Measurements from ENCODE around the gene TTC7B.

Gene TTC7B

DNA sequence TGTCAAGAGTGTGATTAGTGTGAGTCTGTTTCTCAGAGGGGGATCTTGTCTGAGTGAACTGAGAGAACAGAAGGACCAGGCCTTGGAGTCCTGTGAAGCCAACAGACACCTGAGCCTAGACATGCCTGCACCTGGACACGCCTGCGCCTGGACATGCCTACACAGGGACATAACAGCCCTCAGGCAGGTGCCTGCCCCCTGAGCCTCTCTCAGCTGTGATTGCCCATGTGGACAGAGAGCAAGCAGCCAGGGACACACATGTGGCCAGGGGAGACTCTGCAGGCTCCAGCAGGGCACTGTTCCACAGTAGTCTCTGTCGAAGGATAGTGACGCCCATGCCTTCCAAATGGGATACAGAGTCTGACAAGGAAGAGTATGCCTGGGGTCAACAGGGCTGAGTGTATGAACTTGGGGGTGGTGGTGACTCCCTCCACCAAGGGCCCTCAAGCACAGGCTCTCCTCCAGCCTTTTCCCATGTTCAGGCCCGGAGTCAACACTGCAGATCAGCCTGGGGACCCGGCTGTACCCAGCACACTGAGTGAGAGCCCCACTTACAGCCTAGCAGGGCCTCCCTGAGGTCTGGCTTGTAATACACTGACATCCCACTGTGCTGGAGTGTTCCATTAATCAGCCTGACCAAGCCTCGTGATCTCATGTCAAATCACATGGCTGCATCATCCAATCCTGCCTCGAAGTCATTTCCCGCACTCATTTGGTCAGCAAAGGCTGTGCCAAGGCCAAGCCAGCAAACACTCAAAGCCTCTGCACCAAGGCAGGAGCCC lies 246.4 kb downstream of the TTC7B start:
- DNase-seq: no peak

DNA sequence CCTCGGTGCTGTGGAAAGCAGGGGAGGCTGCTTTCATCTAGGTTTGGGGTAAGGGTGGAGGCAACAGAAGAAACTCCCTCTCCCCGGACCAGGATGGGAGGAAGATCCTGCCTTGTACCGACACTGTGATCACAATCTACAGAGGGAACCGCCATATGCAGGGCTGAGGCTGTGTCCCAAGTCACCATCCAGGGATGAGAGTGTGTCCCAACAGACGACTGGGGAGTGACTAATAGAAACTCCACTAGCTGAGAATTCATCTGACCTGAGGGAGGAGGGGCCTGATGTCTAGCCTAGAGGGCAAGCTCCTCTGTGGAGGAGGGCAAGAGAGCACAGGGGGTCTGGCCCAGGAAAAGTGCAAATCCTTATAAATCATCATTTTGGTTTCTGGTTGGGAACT lies 247.0 kb downstream of the TTC7B start:
- DNase-seq: no peak

DNA sequence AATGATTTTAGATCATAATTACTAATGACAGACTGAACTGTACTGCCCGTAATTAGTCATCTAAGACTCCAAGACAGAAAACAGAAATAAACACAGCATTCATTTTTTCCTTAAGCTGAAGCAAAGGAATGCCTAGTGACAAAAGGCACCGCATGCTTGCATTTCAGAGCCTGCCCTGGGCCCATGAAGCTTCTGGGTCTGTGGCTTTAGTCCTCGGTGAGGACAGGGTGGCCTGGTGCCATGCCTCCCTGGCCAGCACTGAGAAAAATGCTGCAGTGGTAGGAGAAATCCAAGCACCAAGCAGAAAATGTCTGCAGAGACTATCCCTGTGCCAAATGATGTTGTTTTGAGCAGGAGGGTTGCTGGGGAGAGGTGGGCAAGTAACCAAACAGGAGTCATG lies 247.8 kb downstream of the TTC7B start:
- no peak for DNase-seq

DNA sequence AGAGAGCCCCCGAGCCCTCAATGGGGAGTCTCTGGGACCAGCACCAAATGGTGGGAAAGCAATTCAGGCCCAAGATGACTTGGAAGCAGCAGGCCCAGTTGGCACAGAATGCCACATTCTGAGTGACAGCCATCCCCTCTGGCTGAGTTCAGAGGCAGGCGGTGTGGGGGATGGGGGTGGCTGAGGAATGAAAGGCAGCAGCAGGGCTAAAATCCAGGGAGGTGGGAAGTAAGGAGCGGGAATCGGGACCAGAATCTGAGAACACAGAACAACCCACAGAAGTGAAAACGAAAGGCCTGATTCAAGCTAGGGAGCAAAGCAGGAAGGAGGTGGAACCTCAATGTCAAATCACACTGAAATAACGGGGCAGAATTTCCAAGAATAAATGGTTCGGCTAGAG lies 248.2 kb downstream of the TTC7B start:
- DNase-seq: no peak

DNA sequence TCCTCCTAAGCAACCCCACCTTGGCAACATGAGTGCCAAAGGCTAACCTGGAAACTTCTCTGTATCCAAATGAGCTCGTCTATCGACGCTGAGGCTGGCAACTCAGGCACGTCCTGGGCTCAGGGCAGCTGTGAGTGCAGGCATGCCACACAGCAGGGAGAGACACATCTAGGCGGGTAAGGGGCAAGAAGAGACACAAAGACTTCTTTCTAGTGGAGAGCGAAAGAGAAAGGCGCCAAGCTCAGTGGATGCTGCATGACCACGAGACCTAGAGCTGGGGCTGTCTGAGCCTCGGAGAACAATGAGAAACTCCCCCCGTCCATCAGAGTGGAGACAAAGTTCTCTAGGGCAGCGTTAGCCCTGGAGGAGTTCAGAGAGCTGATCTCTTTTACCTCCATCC lies 249.0 kb downstream of the TTC7B start:
- DNase-seq: no peak

DNA sequence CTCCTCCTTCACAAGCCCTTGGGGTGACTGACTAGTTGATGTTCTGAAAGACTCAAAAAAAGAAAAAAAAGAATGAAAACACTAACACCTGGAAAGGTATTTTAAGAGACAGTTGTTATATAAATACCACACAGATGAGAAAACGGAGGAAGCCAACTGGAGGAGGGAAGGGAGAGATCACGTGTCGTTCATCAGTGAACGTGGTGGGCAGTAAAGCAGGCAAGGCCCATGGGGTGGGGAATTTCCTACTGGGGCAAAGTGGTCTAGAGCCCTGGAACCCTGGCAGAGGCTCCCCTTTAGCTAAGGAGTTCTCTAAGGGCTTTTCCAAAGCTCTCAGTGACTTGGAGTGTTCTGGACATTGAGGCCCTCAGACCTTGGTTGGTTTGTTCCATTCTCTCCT lies 249.7 kb downstream of the TTC7B start:
- no peak for DNase-seq

DNA sequence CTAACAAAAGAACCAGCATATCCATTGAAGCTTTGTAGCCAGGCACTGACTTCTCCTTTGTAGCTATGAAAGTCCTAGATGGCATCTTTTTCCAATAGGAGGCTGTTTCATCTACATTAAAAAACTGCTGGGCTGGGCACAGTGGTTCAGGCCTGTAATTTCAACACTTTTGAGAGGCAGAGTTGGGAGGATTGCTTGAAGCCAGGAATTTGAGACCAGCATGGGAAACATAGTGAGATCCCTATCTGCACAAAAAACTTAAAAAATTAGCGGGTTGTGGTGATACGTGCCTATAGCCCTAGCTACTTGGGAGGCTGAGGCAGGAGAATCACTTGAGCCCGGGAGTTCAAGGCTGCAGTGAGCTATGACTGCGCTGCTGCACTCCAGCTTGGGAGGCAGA lies 251.7 kb downstream of the TTC7B start:
- DNase-seq: no peak

DNA sequence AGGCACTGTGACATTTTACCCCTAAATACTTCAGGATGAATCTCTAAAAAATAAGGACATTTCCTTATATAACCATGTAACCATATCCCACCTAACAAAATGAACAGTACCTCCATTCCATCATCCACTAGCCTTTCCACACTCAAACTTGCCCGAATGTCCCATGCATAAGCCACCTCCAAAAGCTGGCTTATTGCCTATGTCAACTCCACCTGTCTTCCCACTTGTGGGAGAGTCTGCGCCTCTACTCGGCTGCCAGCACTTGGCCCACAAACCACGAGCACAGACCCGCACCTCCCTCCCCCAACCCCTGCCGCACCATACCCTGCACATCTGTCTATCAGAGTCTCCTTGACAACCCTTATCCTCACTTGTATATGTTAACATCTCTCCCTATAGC lies 253.6 kb downstream of the TTC7B start:
- no peak for DNase-seq

DNA sequence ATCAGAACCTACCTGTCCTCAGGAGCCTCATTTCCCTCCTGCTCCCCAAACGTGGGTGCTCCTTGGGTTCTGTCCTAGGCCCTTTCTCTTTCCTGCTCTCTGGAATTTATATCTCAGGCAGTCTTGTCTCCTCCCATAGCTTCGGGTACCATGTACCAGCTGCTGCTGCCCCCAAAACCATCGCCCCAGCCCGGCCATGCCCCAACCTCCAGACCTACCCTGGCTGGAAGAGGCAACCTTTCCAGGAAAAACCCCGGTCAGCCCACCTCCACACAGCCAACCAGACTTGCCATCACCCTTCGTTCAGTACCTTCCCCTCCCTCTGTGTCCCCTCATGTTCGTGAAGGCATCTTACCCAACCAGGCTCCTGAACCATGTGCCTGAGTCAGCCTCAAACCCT lies 254.3 kb downstream of the TTC7B start:
- no peak for DNase-seq

DNA sequence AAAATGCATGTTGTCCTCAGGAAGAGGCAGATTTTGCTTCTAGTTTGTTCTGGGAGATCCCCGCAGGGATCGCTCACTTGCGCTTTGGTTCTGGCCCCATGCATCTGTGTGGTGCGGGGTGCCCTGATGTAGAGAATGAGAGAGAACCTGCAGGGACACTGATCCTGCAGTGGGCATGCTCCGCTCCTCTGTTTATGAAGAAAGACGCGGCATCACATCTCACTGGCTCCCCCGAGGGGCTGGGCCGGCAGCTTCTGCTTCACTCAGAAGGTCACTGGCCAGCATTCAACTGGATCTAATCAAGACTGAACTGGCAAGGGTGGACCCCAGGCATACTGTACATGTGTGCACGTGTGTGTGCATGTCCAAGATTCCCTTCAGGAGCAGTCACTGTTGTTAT lies 255.2 kb downstream of the TTC7B start:
- no peak for DNase-seq

DNA sequence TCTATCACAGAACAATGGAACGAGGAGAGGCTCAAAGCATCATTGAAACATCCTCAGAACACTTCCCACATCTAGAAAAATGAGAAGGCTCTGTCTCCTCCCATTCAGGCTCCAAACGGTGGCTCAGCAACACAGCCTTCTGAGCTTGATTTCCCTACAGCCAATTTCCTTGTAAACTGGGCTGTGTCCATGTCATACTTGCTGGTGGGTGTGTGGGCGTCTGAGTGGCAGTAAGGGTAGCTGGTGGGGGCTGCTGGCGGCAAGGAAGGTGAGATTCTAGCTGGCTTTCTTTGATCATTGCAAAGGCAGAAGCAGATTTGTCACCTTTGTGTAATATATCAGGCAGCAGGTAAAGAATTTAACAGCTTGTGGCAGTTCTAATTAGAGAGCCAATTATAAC lies 255.7 kb downstream of the TTC7B start:
- no peak for DNase-seq

DNA sequence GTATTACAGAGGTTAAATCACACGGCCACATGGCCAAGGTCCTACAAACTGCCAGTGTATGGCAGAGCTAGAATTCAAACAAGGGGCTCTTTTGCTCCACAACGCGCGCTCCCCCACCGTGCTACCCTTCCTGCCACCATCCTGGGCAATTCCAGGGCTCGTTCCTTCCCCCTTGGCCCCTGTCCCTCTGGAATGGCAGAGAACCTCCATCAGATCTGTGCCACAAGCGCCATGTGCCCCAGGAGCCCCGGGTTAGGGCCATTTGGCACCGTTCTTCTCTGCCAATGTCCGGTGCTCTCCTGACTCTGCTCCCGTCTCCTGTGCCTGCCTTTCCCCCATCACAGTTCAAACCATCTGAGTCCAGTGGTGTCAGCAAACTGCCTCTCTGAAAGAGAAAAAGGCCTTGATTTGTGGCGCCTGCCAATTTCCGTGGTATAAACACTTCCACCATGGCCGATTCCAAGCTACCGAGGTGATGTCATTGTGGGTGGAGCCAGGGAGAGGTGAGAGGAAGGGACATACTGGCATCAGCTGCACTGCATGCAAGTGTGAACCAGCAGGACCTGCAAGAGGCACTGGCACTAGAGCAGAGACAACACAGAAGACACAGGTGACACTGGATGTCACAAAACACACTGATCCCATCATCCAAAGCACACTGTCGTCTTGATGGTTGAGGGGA lies 256.3 kb downstream of the TTC7B start:
- no peak for DNase-seq

DNA sequence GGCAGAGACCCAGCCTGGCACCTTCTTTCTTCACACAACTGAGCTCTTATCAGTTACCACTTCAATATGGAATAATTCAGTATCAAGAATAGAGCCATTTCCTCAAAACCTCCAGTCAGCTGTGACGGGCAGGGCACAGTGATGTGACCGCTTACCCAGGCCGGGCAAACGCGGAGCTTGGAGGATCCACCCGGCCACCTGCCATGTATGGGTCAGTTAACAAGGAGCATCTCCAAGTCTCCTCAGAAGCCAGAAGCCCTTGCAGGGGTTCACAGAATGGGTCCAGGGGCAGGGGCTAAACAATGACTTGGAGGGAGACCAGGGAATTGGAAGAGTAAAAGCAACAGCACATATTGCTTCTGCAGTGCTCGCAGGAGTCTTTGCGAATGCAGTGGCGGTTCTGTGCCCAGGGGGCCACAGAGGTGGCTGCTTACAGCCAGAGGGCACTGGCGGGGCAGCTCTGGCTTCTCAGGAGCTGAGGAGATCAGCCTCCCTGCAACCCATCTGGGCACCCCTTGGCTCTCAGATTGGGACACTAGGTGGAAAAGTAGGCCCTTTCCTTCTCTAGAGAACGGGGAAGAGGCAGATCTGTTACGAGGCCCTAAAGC lies 257.1 kb downstream of the TTC7B start:
- no peak for DNase-seq

DNA sequence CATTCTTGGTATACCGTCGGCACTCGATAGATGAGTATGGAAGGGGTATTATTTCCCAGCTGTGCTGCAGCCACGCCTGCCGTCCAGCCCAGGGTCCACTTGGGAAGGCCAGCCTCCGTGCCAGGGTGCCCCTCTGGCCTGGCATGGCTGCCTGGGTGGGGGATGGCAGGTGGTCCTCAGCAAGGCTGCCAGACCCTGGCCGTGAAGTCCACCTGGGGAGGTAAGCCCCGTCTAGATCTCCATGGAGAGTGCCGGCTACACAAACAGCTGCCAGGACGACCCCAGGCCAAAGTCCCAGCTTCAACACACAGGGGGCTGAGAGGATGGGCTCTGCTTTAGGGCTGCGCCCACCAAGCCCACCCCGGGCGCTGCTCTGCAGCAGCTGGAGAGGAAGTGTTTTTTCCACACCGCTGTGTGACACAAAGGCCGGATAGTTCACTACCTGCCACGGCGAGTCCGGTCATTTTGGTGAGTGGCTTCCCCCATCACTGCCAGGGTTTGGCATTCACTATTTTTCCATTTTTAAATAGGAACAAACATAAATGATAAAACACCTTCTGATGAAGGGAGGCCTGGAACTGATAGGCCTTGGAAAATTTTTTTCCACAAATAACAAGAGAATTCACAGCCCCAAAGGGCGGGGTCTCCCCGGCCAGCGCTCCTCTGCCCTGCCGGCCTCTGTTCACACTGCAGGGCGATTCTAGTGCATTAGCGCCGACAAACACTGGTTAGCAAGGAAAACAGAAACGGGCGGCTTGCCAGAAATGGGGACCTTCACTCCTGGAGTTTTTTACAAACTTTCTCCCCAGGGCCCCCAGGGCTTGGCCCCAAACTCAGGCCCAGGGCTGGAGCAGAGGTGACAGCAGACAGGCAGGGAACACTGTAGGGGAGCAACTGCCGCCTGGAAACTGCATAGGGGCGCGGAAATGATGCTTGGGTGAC lies 257.9 kb downstream of the TTC7B start:
- DNase-seq: no peak

DNA sequence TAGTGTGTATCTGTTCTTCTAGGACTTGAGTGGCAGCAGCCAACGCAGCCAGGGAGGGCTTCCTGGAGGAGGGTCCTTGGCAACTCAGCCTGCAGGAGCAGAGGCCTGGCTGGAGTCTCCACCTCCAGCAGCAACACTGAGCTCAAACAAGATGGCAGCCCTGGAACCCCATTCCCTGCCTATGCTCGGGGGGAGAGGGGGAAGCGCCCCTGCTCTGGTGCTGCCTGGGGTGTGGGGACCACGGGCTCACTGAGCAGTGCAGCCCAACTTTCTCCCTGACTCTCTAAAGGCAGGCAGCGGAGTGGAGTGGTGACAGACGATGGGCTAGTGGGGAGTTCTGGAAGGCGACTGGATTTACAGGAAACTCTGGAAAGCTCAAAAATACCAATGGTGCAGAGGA lies 258.7 kb downstream of the TTC7B start:
- no peak for DNase-seq

DNA sequence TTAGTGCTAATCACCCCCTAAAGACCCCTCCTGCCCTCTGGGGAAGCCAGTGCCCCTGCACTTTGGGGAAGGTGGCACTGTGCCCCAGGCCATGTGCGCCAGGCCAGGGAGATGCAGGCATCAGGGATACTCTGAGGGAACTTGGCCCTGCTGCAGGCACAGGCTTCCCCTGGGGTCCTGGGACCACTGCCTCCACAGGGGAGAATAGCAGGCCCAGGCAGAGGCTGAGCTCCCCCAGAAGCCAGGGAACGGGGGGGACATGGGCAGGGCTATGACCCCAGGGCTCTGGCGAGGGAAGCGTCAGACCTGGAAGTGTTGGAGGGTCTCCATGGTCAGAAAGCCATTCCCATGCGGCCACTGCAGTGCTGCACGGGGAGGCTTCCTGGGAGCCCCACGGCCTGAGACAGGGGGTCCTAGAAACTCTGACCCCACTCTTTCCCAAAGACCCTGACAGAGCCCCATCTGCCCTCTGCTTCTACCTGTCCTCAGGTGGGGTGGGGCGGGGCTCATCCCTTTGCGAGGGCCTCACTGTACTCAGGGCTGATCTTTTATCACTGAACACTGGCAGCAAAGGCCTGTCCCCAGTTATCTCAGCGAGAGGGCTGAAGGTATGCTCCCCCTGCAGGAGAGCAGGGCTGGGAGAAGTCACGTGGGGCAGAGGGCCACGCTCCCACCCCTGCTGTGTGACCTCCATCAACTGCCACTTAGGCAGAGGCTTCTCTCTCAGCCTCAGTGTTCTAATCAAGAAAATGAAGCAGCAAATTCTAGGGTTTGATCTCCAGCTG lies 259.4 kb downstream of the TTC7B start:
- DNase-seq: no peak

DNA sequence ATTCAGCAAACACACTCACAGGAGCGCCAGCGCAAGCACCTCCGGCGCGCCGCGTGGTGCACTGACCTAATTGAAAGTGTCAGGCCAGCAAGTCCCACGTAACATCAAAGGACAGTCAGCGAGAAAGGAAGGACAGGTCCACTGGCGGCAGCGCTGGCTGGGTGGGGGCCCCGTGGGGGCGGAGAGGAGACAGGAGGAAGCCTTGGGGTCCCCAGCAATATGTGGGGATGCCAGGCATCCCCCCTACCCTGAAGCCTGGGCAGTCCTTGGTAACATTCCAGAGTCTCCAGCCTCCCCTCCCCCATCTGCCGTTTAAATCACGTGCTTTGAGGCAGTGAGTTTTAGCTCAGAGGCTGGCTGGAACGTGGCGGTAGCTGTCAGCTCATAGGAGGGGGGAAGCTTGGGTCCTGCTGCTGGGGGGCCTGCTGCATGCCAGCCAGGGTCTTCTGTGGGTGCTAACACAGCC lies 260.2 kb downstream of the TTC7B start:
- no peak for DNase-seq

DNA sequence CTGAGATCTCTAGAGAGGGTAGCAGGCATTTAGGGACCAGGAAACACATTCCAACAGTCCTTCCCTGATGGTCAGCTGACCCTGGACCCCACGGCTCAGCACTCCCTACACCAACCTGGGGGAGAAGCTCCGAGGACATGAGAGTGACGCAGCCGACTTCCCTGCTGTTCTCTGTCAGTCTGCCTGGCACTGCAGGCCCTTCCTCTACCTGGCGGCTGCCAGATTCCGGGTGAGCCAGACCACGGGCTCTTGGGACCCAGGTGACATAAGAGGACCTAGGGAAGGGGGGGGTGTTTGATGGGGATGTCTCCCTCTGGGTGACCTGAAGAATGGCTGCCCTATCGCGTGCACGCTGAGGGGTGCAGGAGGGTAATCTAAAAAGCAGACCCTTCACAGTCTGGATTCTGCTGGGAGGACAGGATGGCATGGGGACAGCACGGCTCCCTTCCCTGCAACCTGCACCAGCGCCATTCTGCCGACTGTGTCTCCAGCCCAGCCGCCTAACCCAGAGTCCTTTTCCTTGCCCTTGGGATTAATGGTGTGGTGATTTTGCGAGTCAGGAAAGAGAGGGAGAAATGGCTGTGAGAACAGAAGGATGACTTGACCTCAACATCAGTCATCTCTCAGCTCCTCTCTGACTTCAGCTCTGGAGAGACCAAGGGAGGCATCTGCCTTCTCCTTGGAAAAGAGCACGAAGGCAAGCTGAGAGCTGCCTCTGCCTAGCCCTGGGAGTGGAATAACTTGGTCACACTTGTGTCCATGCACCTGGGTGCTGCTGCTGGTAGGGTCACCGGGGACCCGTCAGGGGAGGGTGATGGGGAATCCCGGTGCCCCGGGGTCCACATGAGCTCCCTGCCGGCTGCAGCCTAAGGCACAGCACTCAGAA lies 260.9 kb downstream of the TTC7B start:
- no peak for DNase-seq

DNA sequence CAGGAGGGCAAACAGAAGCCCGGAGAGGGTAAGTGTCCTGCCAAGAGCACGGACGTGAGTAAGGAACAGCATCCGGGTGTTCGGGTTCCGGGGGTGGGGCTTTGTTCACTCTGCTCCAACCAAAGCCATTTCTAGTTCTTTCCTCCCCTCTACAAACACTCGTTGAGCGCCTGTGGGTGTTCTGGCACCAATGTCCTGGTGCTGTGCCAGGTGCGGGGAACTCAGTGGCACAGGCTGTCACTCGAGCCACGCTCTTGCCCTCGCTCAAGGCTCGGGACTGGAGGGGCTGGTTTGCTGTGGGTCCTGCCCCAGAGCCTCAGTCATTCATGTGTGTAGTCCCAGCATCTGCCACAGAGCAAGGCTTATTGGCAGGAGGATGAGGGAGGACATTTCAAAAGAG lies 261.9 kb downstream of the TTC7B start:
- no peak for DNase-seq

DNA sequence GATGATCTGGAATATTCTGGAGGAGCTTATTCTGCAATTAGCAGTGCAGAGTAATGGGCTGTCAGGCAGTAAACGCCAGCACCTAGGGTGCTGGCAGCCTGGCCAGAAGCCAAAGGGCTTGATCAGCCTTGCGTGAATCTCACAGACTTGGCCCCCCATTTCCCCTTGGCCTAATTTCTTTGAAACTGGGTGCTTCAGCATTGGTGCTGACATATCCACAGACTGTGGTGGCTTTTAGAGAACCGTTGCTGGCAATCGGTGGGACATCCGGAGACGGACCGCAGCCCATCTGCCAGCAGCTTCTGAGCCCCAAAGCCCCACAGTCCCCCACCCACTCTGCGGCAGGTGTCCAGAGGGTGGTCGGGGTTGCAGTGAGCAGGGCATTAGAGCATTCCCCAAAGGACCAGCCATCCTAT lies 262.3 kb downstream of the TTC7B start:
- no peak for DNase-seq

DNA sequence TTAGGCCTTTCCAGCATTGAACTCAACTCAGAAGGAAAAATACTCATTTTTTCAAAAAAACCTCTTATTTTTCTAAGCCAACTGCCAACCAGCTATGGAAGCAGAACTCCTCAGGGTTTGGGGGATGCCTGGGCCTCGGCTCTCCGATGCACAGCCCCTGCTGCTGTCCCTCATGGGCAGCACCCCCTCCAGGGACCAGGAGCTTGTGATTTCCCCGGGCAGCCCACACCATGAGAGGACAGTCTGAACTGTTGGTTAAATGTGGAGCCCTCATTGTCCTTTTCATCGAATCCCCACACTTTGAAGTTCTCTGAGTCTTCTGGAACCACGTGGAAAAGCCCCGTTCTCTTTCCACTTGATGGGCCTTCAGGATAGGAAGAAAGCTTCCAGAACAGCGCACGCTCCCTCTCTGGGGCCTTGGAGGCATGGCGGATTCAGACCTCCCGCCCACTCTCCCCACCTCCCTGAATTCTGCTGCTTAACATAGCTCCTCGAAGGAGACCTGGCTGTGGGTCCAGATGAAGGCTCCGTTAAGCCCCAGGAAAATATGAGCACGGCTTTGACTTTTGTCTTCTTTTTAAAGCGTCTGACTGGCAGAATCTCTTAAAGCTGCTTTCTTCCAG lies 262.8 kb downstream of the TTC7B start:
- no peak for DNase-seq
